ENCODE results near the gene RAPGEF4.

DNA sequence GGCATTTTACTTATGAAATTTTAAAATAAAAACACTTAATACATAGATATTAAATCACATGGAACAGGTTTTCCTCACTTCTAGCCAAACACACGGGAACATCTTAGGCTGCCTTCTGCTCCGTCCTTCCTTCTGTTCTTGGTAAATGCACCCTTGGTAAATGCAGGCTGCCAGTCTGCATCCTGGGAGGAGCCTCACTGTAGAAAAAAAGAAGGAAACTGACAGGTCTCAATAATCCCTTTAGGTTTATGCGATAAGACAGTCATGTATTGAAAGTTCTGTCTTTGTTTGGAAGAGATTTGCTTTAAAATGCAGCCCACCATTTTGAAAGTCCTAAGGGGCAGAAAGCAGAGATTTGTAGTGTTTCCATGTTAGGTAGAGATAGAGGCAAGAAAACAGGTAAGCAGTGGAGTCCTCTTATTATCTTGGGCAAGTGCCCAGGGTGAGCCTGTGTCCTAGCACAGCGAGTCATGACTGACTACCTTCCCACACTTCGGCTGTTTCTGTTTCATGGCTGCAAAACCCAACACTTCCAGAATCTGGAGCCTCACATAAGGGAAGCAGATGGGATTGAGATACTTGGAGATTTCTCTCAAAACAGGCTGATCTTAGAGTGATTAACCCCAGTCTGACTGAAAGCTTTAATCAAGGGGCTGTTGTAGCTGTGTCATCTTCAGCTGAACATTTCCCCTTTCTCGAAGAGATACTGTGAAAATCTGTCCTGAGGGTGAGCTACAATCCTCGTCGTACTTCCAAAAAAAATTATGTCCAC is 208.6 kb downstream of the RAPGEF4 start:
- no peak for TF ChIP-seq POLR2AphosphoS5 (IDR thresholded peaks at IDR 0.05; ENCODE audit: borderline replicate concordance, low read depth, low read length)
- no peak for TF ChIP-seq EZH2 (IDR thresholded peaks at IDR 0.05)
- TF ChIP-seq FOXP2 (optimal IDR thresholded peaks at IDR 0.05; ENCODE audit: control extremely low read depth, extremely low read length, insufficient read depth), result no peak

Data from SK-N-MC (cell line).